Fibroblast of lung (primary cell): ENCODE measurements around the gene ARMH3. TPM values are rescaled to one million over a fixed set of nuclear protein-coding genes. Genes with fewer than 3 reads are reported as not detected.

Experiments used
- DNase-seq, 2 donors: peaks; one replicate each; pipeline versions ENCODE4 v3.0.0 to v3.0.0-alpha.2; 2010; ENCODE audit warnings: low read depth in 2 of 2
- H2AFZ ChIP-seq: 2 replicates; pipeline ENCODE4 v1.5.1; 2012; ENCODE audit warnings: low read length, control low read depth, inconsistent platforms
- H3K27ac ChIP-seq: 2 replicates; pipeline ENCODE4 v1.5.1; 2011; ENCODE audit warnings: low read length, control low read depth; ENCODE audit not compliant: insufficient read depth
- H3K27me3 ChIP-seq: 2 replicates; pipeline ENCODE4 v1.5.1; 2011; ENCODE audit warnings: mild to moderate bottlenecking, low read length; ENCODE audit not compliant: control insufficient read depth, insufficient read depth
- H3K36me3 ChIP-seq: 2 replicates; pipeline ENCODE4 v1.5.1; 2011; ENCODE audit warnings: low read length; ENCODE audit not compliant: control insufficient read depth, insufficient read depth
- H3K4me1 ChIP-seq: 2 replicates; pipeline ENCODE4 v1.5.1; 2011; ENCODE audit warnings: low read length; ENCODE audit not compliant: control insufficient read depth, insufficient read depth; ENCODE audit errors: extremely low read depth
- H3K4me2 ChIP-seq: 2 replicates; pipeline ENCODE4 v1.5.1; 2011; ENCODE audit warnings: low read length, control low read depth; ENCODE audit not compliant: insufficient read depth; ENCODE audit errors: extremely low read depth
- H3K4me3 ChIP-seq, 4 experiments: fragments of 200-600 bp in 1 of 4; sonication (generic) in 1 of 4; replicated peaks in 1 of 4; 2 replicates each; pipeline ENCODE4 v1.5.1; 2011 to 2016; ENCODE audit warnings: low read length in 4 of 4, low read depth in 3 of 4, mild to moderate bottlenecking in 3 of 4, control low read depth in 2 of 4, inconsistent platforms in 1 of 4, mixed read lengths in 1 of 4; ENCODE audit not compliant: insufficient read depth in 1 of 4; ENCODE audit errors: control extremely low read depth in 1 of 4
- H3K79me2 ChIP-seq: 2 replicates; pipeline ENCODE4 v1.5.1; 2012; ENCODE audit warnings: mild to moderate bottlenecking, low read length, inconsistent platforms; ENCODE audit not compliant: control insufficient read depth, insufficient read depth
- H3K9ac ChIP-seq: 2 replicates; pipeline ENCODE4 v1.5.1; 2011; ENCODE audit warnings: mild to moderate bottlenecking, low read length, control low read depth; ENCODE audit not compliant: insufficient read depth
- H3K9me3 ChIP-seq: 2 replicates; pipeline ENCODE4 v1.5.1; 2012; ENCODE audit warnings: low read depth, low read length; ENCODE audit not compliant: control insufficient read depth, insufficient read depth
- H4K20me1 ChIP-seq: 2 replicates; pipeline ENCODE4 v1.5.1; 2011; ENCODE audit warnings: low read length; ENCODE audit not compliant: control insufficient read depth, insufficient read depth; ENCODE audit errors: extremely low read depth
- CTCF ChIP-seq, 2 donors: IDR thresholded peaks in 1 of 2; conservative IDR thresholded peaks in 1 of 2; 1 replicate in 1 of 2; 2 replicates in 1 of 2; pipeline ENCODE4 v1.5.1; 2011 to 2012; ENCODE audit warnings: low read length in 2 of 2, control low read depth in 1 of 2, inconsistent platforms in 1 of 2, low read depth in 1 of 2, mild to moderate bottlenecking in 1 of 2
- EZH2 ChIP-seq: IDR thresholded peaks from 2 replicates; pipeline ENCODE4 v1.5.1; 2012; ENCODE audit warnings: low read length, control low read depth, mild to moderate bottlenecking; ENCODE audit errors: missing control alignments
- polyA plus RNA-seq, 2 donors: library from polyadenylated mRNA; depleted of rRNA in 1 of 2; stranded (reverse) in 1 of 2; unstranded in 1 of 2; fragments of >200 nt; gene quantifications; 2 replicates each; pipeline ENCODE4 v1.2.1, GENCODE V29; 2011 to 2012; ENCODE audit warnings: missing spikeins in 1 of 2
- total RNA-seq: library from RNA; depleted of rRNA; stranded (reverse); fragments of >200 nt; gene quantifications from 2 replicates; pipeline ENCODE4 v1.2.1, GENCODE V29; 2014

The ARMH3 gene
- total and polyA plus RNA-seq, 2 donors (not counting 1 experiment from before 2014, with no cell fraction given): 14.5 to 16.4 TPM

DNA sequence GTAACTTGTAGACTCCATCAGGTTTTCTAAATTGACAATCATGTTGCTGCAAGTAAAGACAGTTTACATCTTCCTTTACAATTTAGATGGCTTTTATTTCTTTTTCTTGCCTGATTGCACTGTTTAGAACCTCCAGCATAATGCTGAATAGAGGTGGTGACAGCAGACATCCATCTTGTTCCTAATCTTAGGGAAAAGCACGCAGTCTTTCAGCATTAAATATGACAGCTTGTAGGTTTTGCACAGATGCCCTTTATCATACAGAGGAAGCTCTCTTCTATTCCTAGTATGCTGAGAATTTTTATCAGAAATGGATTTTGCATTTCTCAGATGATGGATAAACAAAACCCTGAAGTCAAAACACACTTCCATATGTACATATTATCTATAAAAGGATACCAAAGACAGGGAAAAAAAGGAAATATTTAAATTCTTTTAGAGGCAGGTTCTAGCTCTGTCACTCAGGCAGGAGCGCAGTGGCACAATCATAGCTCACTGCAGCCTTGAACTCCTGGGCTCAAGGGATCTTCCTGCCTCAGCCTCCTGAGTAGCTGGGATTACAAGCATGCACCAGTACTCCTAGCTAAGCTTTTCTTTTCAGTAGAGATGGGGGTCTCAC is 143.3 kb downstream of the ARMH3 start:
- no peaks in the 10 kb centered on the region for H3K79me2 ChIP-seq
- H3K9ac ChIP-seq: no peak overlapping the region
- no peaks in the 10 kb centered on the region for H3K36me3 ChIP-seq
- TF ChIP-seq CTCF (conservative IDR thresholded peaks at IDR 0.05 in 1 of 2, IDR thresholded peaks at IDR 0.05 in 1 of 2; ENCODE audit: low read depth in 1 of 2, low read length in 2 of 2) (no peak), EZH2 (no peak)
- H3K4me2 ChIP-seq: no peak overlapping the region
- DNase-seq: no peak
- no peaks in the 10 kb centered on the region for H3K27me3 ChIP-seq
- no peaks in the 10 kb centered on the region for H3K9me3 ChIP-seq
- H2AFZ ChIP-seq: no peak overlapping the region
- no peaks in the 10 kb centered on the region for H3K4me1 ChIP-seq
- no peak overlapping the region for H3K27ac ChIP-seq
- H4K20me1 ChIP-seq: no peaks in the 10 kb centered on the region
- H3K4me3 ChIP-seq: no peak overlapping the region

GRCh38 chr10:101906586-101907183 is 149.3 kb downstream of the ARMH3 start:
- Histone ChIP-seq H3K79me2 (no peaks in the 10 kb centered on the region), H3K27me3 (no peaks in the 10 kb centered on the region), H3K36me3 (no peaks in the 10 kb centered on the region), H3K4me3 (no peak overlapping the region), H3K27ac (no peak overlapping the region), H4K20me1 (no peaks in the 10 kb centered on the region), H3K4me1 (no peaks in the 10 kb centered on the region), H3K4me2 (no peak overlapping the region), H3K9me3 (no peaks in the 10 kb centered on the region), H3K9ac (no peak overlapping the region), H2AFZ (no peak overlapping the region)
- no peak for TF ChIP-seq CTCF (conservative IDR thresholded peaks at IDR 0.05 in 1 of 2, IDR thresholded peaks at IDR 0.05 in 1 of 2; ENCODE audit: low read depth in 1 of 2, low read length in 2 of 2)
- TF ChIP-seq EZH2: no peak
- no peak for DNase-seq

DNA sequence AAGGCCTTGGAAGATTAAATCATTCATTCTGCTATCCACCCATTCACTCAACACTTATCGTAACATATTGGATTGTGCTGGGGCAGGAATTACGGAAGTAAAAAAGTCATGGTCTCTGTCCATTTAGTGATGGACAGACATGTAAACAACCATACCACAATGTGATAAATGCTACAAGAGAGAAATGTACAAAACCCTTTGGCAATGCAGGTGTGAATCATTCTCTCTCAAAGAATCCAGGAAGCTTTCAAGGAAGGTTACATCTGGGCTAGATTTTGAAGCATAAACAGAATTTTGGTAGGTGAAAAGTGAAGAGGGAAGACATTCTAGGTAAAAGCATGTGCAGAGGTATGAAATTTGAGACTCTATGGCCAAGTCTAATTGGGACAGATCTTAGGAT is 150.7 kb downstream of the ARMH3 start:
- DNase-seq: no peak
- Histone ChIP-seq H3K9me3 (no peaks in the 10 kb centered on the region), H3K79me2 (no peaks in the 10 kb centered on the region), H2AFZ (no peak overlapping the region), H3K4me3 (no peak overlapping the region), H3K4me1 (no peaks in the 10 kb centered on the region), H3K4me2 (no peak overlapping the region), H3K36me3 (no peaks in the 10 kb centered on the region), H3K27ac (no peak overlapping the region), H3K9ac (no peak overlapping the region), H3K27me3 (no peaks in the 10 kb centered on the region), H4K20me1 (no peaks in the 10 kb centered on the region)
- TF ChIP-seq EZH2 (no peak), CTCF (conservative IDR thresholded peaks at IDR 0.05 in 1 of 2, IDR thresholded peaks at IDR 0.05 in 1 of 2; ENCODE audit: low read depth in 1 of 2, low read length in 2 of 2) (no peak)
